ENCODE measurements around the gene RAD9A. TPM values are rescaled to one million over a fixed set of nuclear protein-coding genes. Genes with fewer than 3 reads are reported as not detected.
A peak's percentile ranks its signal among the peaks of the same experiment; 100 is the strongest.

The RAD9A gene
- total and polyA plus RNA-seq, 2 of the 4 experiments (the other 2 are of a cell fraction) = 2.0 to 10.3 TPM

GRCh38 chr11:67401495-67402191 lies 9.9 kb downstream of the RAD9A start, which contains the start of gene PPP1CA:
Gene PPP1CA (minus strand): TSS chr11:67401858. CDS start chr11:67401782, 76 bp downstream.
- Histone ChIP-seq H3K9me3 (ENCODE audit: control insufficient read depth, insufficient read depth, low read length) (no peaks in the 10 kb centered on the region), H3K23ac (ENCODE audit: low read depth, low read length) (peak within 1 kb of the TSS; percentile 86), H3K36me3 (ENCODE audit: control insufficient read depth, insufficient read depth, low read length) (peaks cover 34% of the 10 kb centered on the region), H3K27me3 (ENCODE audit: control insufficient read depth, insufficient read depth, low read length) (no peaks in the 10 kb centered on the region), H3K4me2 (ENCODE audit: low read depth, low read length) (peak within 1 kb of the TSS; percentile 98), H3K79me1 (ENCODE audit: low read depth in 1 of 2, low read length in 2 of 2) (peaks cover 17 to 35% of the 10 kb centered on the region in 2 experiments; a peak in 3 of 4 replicates), H3K9ac (ENCODE audit: low read depth, low read length) (peak within 1 kb of the TSS; percentile 86), H3K27ac (ENCODE audit: insufficient read depth, low read length) (peak within 1 kb of the TSS; percentile 95), H3K56ac (ENCODE audit: extremely low read depth, insufficient read depth, low read length) (peak within 1 kb of the TSS; percentile 90), H3K4me1 (ENCODE audit: control insufficient read depth, insufficient read depth, low read length) (peaks cover 13% of the 10 kb centered on the region), H2BK20ac (ENCODE audit: low read depth, low read length) (no peak within 1 kb of the TSS), H3K18ac (ENCODE audit: low read depth, low read length) (peak within 1 kb of the TSS; percentile 99), H4K8ac (ENCODE audit: low read depth in 2 of 2, low read length in 2 of 2) (peak within 1 kb of the TSS; percentile 97 to 100), H2BK120ac (ENCODE audit: low read depth, low read length) (peak within 1 kb of the TSS; percentile 91), H4K5ac (ENCODE audit: low read depth, low read length) (peak within 1 kb of the TSS; percentile 100), H2BK15ac (ENCODE audit: low read depth, low read length) (peak within 1 kb of the TSS; percentile 72; the same call in 1 of the 3 replicates), H3K4me3 (ENCODE audit: insufficient read depth, low read depth, low read length) (peak within 1 kb of the TSS; percentile 72), H2AK9ac (replicated peaks; ENCODE audit: low read depth, low read length, poor library complexity) (peak within 1 kb of the TSS; percentile 99), H4K91ac (ENCODE audit: insufficient read depth, low read depth, low read length) (peak within 1 kb of the TSS; percentile 92), H3K9me1 (ENCODE audit: insufficient read depth, low read length) (no peaks in the 10 kb centered on the region), H2AK5ac (ENCODE audit: low read depth, low read length) (peak within 1 kb of the TSS; percentile 95), H2AFZ (replicated peaks; ENCODE audit: low read length, poor library complexity) (peak within 1 kb of the TSS; percentile 99), H4K20me1 (ENCODE audit: insufficient read depth, low read length) (peaks cover 30% of the 10 kb centered on the region), H2BK5ac (ENCODE audit: low read depth, low read length, poor library complexity, severe bottlenecking) (peak within 1 kb of the TSS; percentile 94), H3K4ac (ENCODE audit: low read depth, low read length) (peak within 1 kb of the TSS; percentile 97), H3K14ac (replicated peaks; ENCODE audit: low read depth, low read length) (peak within 1 kb of the TSS; percentile 99)
- CTCF ChIA-PET = interaction anchor here (0.7 to 1.5 kb wide), 6 partner anchors 9 to 71 kb away, joined by 3 to 7 read pairs (median 4); partner anchors contain the start of genes RAD9A and TMEM134
- intact Hi-C loops (cut with micrococcal nuclease) = loop anchor here (2.0 kb wide), 1 partner anchor 107 kb away; the partner anchor contains the start of gene CDK2AP2
- ATAC-seq (ENCODE audit: low read depth) (peak; percentile 94), DNase-seq (peak; percentile 79)
- BruUV-seq (replicated peaks) = no TSS peak
- POLR2A ChIA-PET (ENCODE audit: unreplicated experiment) = interaction anchor here (0.6 to 1.2 kb wide), 5 partner anchors 10 to 132 kb away, joined by 3 to 4 read pairs (median 3); partner anchors contain the start of gene TMEM134
- in situ Hi-C loops (cut with MboI; ENCODE audit: low sequenced_read_pairs) = no loop called here
- whole genome bisulfite sequencing, 2 experiments (ENCODE audit: extremely low coverage in 2 of 2, insufficient read length in 1 of 2) = 1% methylated on average over 17 of the region's 73 CpGs; no CpG with 5 or more reads in 1 of the 2 experiments
- dilution Hi-C loops (cut with HindIII; ENCODE audit: low sequenced_read_pairs, unreplicated experiment) = no loop called here
- TF ChIP-seq SMC3 (IDR thresholded peaks at IDR 0.05; ENCODE audit: low read depth, low read length) (peak; percentile 9; the same call in 1 of the 2 replicates), BHLHE40 (IDR thresholded peaks at IDR 0.05; ENCODE audit: low read depth, low read length) (no peak), POLR2A (IDR thresholded peaks at IDR 0.05; ENCODE audit: low read depth, low read length) (peak; percentile 85), CEBPB (IDR thresholded peaks at IDR 0.05; ENCODE audit: low read depth, low read length) (no peak), CHD1 (IDR thresholded peaks at IDR 0.05; ENCODE audit: low read depth, low read length) (no peak), RFX5 (IDR thresholded peaks at IDR 0.05; ENCODE audit: low read depth, low read length) (no peak), CTCF (conservative IDR thresholded peaks at IDR 0.05; ENCODE audit: low read depth, low read length) (peak; percentile 36), FOS (IDR thresholded peaks at IDR 0.05; ENCODE audit: low read depth, low read length) (no peak), MAFK (IDR thresholded peaks at IDR 0.05; ENCODE audit: low read depth, low read length) (no peak), MXI1 (IDR thresholded peaks at IDR 0.05; ENCODE audit: borderline replicate concordance, low read depth, low read length) (peak; percentile 59; the same call in 1 of the 2 replicates), NFE2L2 (IDR thresholded peaks at IDR 0.05; ENCODE audit: low read depth, low read length) (no peak), RCOR1 (IDR thresholded peaks at IDR 0.05; ENCODE audit: insufficient replicate concordance, low read length) (no peak), RAD21 (IDR thresholded peaks at IDR 0.05; ENCODE audit: low read length) (peak; percentile 35), MAZ (IDR thresholded peaks at IDR 0.05; ENCODE audit: borderline replicate concordance, low read depth, low read length) (peak; percentile 65; the same call in 1 of the 2 replicates)
- TF ChIP-seq, protein P1, sequence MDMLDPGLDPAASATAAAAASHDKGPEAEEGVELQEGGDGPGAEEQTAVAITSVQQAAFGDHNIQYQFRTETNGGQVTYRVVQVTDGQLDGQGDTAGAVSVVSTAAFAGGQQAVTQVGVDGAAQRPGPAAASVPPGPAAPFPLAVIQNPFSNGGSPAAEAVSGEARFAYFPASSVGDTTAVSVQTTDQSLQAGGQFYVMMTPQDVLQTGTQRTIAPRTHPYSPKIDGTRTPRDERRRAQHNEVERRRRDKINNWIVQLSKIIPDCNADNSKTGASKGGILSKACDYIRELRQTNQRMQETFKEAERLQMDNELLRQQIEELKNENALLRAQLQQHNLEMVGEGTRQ (IDR thresholded peaks at IDR 0.05; ENCODE audit: low read depth, low read length) = no peak
